DOHH2 (cell line): ENCODE measurements around the gene CPM.

Experiments
- EZH2phosphoT487 ChIP-seq: fragments of 200-600 bp; sonication (generic); IDR thresholded peaks from 2 replicates; pipeline ENCODE4 v1.6.1; 2017; ENCODE audit warnings: borderline replicate concordance, mild to moderate bottlenecking, antibody characterized with exemption, low read length, moderate library complexity, mixed read lengths
- TF ChIP-seq, protein P1 (sequence below): fragments of 200-600 bp; sonication (generic); IDR thresholded peaks from one replicate; pipeline ENCODE4 v1.5.1; 2014; ENCODE audit warnings: antibody characterized with exemption, mild to moderate bottlenecking, low read depth, low read length; ENCODE audit not compliant: poor library complexity, severe bottlenecking

DNA sequence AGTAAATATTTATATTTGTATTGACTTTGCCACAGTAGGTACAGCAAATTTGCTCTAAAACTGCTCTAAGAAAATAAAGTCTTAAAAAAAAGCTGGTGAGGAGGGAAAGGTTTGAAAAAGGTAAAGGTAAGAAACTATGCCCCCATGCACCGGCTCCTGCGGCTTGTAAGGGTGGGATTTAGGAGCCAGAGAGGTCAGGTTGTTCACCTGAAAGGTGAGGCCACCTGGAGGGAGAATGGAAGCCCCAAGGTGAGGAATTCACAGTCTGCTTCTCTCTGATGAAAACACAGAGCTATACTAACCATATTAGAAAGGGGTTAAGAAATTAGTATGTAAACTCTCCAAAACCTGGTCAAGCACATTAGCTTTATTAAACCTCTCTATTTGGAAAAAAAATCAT lies 31.8 kb downstream of the CPM start:
- TF ChIP-seq, protein P1, sequence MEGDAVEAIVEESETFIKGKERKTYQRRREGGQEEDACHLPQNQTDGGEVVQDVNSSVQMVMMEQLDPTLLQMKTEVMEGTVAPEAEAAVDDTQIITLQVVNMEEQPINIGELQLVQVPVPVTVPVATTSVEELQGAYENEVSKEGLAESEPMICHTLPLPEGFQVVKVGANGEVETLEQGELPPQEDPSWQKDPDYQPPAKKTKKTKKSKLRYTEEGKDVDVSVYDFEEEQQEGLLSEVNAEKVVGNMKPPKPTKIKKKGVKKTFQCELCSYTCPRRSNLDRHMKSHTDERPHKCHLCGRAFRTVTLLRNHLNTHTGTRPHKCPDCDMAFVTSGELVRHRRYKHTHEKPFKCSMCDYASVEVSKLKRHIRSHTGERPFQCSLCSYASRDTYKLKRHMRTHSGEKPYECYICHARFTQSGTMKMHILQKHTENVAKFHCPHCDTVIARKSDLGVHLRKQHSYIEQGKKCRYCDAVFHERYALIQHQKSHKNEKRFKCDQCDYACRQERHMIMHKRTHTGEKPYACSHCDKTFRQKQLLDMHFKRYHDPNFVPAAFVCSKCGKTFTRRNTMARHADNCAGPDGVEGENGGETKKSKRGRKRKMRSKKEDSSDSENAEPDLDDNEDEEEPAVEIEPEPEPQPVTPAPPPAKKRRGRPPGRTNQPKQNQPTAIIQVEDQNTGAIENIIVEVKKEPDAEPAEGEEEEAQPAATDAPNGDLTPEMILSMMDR, result no peak
- no peak for TF ChIP-seq EZH2phosphoT487
